ENCODE data around the gene USP48.

The USP48 gene

GRCh38 chr1:21707086-21707840 is 75.7 kb downstream of the USP48 start:
- Histone ChIP-seq H3K4me3 (no peak overlapping the region), H3K27ac (no peak overlapping the region)
- no peak for TF ChIP-seq CTCF (IDR thresholded peaks at IDR 0.05)
- DNase-seq (ENCODE audit: low spot score) = no peak

GRCh38 chr1:21706151-21706835 is 76.7 kb downstream of the USP48 start:
- H3K27ac ChIP-seq = no peak overlapping the region
- no peak for TF ChIP-seq CTCF (IDR thresholded peaks at IDR 0.05)
- no peak overlapping the region for H3K4me3 ChIP-seq
- no peak for DNase-seq (ENCODE audit: low spot score)

GRCh38 chr1:21705303-21705980 is 77.5 kb downstream of the USP48 start:
- Histone ChIP-seq H3K27ac (no peak overlapping the region), H3K4me3 (no peak overlapping the region)
- no peak for DNase-seq (ENCODE audit: low spot score)
- no peak for TF ChIP-seq CTCF (IDR thresholded peaks at IDR 0.05)

- DNase-seq (ENCODE audit: low spot score) = no peak
- H3K27ac ChIP-seq = no peak overlapping the region
- no peak for TF ChIP-seq CTCF (IDR thresholded peaks at IDR 0.05)
- no peak overlapping the region for H3K4me3 ChIP-seq
Observed at GRCh38 chr1:21704145-21704544, 78.8 kb downstream of the USP48 start.

- no peak overlapping the region for H3K4me3 ChIP-seq
- no peak for TF ChIP-seq CTCF (IDR thresholded peaks at IDR 0.05)
- H3K27ac ChIP-seq = no peak overlapping the region
- no peak for DNase-seq (ENCODE audit: low spot score)
Observed at GRCh38 chr1:21703318-21703963, 79.5 kb downstream of the USP48 start.

- Histone ChIP-seq H3K27ac (no peak overlapping the region), H3K4me3 (no peak overlapping the region)
- no peak for TF ChIP-seq CTCF (IDR thresholded peaks at IDR 0.05)
- DNase-seq (ENCODE audit: low spot score) = no peak
Observed at GRCh38 chr1:21702780-21703179, 80.2 kb downstream of the USP48 start.
